Type B pancreatic cell (in vitro differentiated cells): ENCODE measurements around the gene COL6A1. TPM values are rescaled to one million over a fixed set of nuclear protein-coding genes. Genes with fewer than 3 reads are reported as not detected.

Experiments used
- DNase-seq: peaks from one replicate; pipeline ENCODE4 v3.0.0; 2021; ENCODE audit warnings: mixed read lengths; ENCODE audit not compliant: unreplicated experiment; ENCODE audit errors: extremely low spot score
- H3K27ac Mint-ChIP-seq: 2 replicates; pipeline ENCODE4 v1.8.0; 2021; ENCODE audit warnings: mild to moderate bottlenecking, mixed read lengths
- H3K27me3 Mint-ChIP-seq: 2 replicates; pipeline ENCODE4 v1.8.0; 2021; ENCODE audit warnings: mixed read lengths
- H3K36me3 Mint-ChIP-seq: 2 replicates; pipeline ENCODE4 v1.8.0; 2021; ENCODE audit warnings: mixed read lengths
- H3K4me1 Mint-ChIP-seq: one replicate; pipeline ENCODE4 v1.8.0; 2021; ENCODE audit warnings: mixed read lengths; ENCODE audit not compliant: unreplicated experiment
- H3K4me3 Mint-ChIP-seq: 2 replicates; pipeline ENCODE4 v1.8.0; 2021; ENCODE audit warnings: mild to moderate bottlenecking, mixed read lengths
- H3K9me3 Mint-ChIP-seq: 2 replicates; pipeline ENCODE4 v1.8.0; 2021; ENCODE audit warnings: mixed read lengths
- long read RNA-seq: library from polyadenylated mRNA; unstranded; transcript quantifications from one replicate; pipeline ENCODE4 v2.0.0, GENCODE V29; 2020
- total RNA-seq: library from RNA; stranded (reverse); gene quantifications from 2 replicates; pipeline ENCODE4 v1.2.1, GENCODE V29; 2021; ENCODE audit warnings: low replicate concordance
- TF ChIP-seq, protein P1 (sequence below): fragments of 200-600 bp; sonication (generic); conservative IDR thresholded peaks from 2 replicates; pipeline ENCODE4 v1.5.0; 2021; ENCODE audit warnings: antibody characterized with exemption, mild to moderate bottlenecking

COL6A1 gene, protein sequence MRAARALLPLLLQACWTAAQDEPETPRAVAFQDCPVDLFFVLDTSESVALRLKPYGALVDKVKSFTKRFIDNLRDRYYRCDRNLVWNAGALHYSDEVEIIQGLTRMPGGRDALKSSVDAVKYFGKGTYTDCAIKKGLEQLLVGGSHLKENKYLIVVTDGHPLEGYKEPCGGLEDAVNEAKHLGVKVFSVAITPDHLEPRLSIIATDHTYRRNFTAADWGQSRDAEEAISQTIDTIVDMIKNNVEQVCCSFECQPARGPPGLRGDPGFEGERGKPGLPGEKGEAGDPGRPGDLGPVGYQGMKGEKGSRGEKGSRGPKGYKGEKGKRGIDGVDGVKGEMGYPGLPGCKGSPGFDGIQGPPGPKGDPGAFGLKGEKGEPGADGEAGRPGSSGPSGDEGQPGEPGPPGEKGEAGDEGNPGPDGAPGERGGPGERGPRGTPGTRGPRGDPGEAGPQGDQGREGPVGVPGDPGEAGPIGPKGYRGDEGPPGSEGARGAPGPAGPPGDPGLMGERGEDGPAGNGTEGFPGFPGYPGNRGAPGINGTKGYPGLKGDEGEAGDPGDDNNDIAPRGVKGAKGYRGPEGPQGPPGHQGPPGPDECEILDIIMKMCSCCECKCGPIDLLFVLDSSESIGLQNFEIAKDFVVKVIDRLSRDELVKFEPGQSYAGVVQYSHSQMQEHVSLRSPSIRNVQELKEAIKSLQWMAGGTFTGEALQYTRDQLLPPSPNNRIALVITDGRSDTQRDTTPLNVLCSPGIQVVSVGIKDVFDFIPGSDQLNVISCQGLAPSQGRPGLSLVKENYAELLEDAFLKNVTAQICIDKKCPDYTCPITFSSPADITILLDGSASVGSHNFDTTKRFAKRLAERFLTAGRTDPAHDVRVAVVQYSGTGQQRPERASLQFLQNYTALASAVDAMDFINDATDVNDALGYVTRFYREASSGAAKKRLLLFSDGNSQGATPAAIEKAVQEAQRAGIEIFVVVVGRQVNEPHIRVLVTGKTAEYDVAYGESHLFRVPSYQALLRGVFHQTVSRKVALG
- total RNA-seq: 78.4 and 167 TPM in 2 replicates
- long read RNA-seq, partial matches to known transcripts: 3 of 3 reads
- long read RNA-seq, other reads (novel, unspliced or antisense): 0 of 3 reads

DNA sequence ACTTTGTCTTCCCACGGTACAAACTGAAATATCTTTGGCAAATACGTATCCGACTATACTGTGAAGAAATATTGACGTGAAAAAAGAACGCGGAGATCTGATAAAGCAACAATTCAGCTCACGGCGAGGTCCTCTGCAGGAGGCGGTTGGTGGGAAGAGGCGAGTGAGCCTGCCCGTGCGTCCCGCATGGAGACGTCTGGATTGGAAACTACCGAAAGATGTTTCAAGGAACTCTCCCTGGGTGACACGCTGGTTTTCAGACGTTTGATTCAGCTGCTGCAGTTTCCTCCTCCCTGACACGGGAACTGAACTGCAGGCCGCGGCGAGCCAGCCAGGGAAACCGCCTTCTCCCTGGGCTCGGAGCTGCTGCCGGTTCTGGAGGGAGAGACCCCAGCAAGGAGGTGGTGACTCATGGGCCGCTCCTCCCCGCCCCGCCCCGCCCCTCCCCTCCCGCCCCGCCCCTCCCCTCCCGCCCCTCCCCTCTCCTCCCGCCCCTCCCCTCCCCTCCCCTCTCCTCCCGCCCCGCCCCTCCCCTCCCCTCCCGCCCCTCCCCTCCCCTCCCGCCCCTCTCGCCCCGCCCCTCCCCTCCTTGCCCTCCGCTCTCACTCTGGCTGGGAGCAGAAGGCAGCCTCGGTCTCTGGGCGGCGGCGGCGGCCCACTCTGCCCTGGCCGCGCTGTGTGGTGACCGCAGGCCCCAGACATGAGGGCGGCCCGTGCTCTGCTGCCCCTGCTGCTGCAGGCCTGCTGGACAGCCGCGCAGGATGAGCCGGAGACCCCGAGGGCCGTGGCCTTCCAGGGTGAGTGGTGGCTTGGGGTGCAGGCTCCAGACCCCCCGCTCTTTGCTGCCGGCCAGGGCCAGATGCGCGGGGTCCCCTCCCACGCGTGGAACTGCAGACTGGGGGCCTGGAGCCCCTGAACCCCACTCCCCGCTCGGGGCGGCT lies at the start of gene COL6A1:
Gene COL6A1 (plus strand): TSS at position 620 of the 941 bp plus-strand sequence. CDS start 81 bp downstream, at position 701.
- no peaks in the 10 kb centered on the region for H3K9me3 Mint-ChIP-seq
- H3K36me3 Mint-ChIP-seq: peaks cover 10% of the 10 kb centered on the region
- H3K4me1 Mint-ChIP-seq: peaks cover 6% of the 10 kb centered on the region
- H3K4me3 Mint-ChIP-seq: peak within 1 kb of the TSS; percentile 84
- TF ChIP-seq, protein P1, sequence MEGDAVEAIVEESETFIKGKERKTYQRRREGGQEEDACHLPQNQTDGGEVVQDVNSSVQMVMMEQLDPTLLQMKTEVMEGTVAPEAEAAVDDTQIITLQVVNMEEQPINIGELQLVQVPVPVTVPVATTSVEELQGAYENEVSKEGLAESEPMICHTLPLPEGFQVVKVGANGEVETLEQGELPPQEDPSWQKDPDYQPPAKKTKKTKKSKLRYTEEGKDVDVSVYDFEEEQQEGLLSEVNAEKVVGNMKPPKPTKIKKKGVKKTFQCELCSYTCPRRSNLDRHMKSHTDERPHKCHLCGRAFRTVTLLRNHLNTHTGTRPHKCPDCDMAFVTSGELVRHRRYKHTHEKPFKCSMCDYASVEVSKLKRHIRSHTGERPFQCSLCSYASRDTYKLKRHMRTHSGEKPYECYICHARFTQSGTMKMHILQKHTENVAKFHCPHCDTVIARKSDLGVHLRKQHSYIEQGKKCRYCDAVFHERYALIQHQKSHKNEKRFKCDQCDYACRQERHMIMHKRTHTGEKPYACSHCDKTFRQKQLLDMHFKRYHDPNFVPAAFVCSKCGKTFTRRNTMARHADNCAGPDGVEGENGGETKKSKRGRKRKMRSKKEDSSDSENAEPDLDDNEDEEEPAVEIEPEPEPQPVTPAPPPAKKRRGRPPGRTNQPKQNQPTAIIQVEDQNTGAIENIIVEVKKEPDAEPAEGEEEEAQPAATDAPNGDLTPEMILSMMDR: no peak
- H3K27ac Mint-ChIP-seq: no peak within 1 kb of the TSS
- peaks cover 17% of the 10 kb centered on the region for H3K27me3 Mint-ChIP-seq
- peak; percentile 82 for DNase-seq

DNA sequence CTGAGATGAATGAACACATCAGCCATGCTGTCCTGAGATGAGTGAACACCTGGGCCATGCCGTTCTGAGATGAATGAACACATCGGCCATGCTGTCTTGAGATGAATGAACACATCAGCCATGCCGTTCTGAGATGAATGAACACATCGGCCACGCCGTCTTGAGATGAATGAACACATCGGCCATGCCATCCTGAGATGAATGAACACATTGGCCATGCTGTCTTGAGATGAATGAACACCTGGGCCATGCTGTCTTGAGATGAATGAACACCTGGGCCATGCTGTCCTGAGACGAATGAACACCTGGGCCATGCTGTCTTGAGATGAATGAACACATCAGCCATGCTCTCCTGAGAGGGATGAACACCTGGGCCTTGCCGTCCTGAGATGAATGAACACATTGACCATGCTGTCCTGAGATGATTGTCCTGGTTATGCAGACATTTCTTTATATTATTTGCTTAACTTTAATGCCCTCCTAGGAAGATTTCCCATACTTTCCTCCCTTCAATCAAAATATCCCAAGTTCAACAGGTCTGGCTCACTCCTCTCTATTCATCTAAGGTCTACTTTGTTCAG lies 48.6 kb upstream of the COL6A1 start:
- no peak overlapping the region for H3K4me3 Mint-ChIP-seq
- no peak for DNase-seq
- H3K27ac Mint-ChIP-seq: no peak overlapping the region
- H3K4me1 Mint-ChIP-seq: no peaks in the 10 kb centered on the region
- TF ChIP-seq, protein P1: no peak
- H3K27me3 Mint-ChIP-seq: peaks cover 17% of the 10 kb centered on the region
- no peaks in the 10 kb centered on the region for H3K9me3 Mint-ChIP-seq
- no peaks in the 10 kb centered on the region for H3K36me3 Mint-ChIP-seq

DNA sequence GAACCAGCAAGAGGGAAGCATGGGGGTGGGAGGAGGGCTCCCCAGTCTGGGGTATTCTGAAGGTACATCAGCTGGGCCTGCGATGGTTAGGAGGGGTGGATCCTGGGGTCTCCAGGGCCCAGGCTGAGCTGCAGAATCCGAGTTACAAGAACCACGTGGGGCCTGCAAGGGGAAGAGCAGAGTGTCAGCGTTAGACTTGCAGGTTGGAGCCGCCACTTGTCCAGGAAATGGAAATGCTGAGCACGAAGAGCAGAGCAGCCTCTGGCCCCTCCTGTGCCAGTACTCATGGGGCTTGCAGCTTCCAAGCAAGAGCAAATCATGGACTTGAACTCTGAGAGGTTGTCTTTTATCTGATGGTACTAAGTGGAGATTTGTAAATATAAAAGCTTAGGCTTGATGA lies 47.5 kb upstream of the COL6A1 start:
- H3K4me1 Mint-ChIP-seq: no peaks in the 10 kb centered on the region
- no peak for DNase-seq
- no peak overlapping the region for H3K4me3 Mint-ChIP-seq
- no peaks in the 10 kb centered on the region for H3K9me3 Mint-ChIP-seq
- TF ChIP-seq, protein P1: no peak
- no peak overlapping the region for H3K27ac Mint-ChIP-seq
- no peaks in the 10 kb centered on the region for H3K36me3 Mint-ChIP-seq
- H3K27me3 Mint-ChIP-seq: peaks cover 17% of the 10 kb centered on the region

DNA sequence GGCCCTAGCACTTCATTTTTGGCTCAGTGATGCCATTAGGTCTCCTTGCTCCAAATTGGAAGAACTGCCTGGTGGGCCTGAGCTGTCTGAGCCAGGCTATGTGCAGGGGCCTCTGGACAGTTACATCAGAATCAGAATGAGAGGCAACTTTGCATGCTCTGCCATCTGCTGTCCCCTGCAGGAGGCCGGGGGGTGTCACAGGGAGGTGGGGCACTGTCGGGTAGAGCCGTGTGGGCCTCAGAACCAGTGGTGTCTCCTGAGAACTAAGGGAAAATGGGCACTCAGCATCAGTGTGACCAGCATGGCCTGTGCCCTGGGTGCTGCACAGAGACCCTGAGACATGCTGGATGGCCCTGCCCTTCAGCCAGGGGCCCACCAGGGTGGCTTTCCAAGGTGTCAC lies 47.0 kb upstream of the COL6A1 start:
- TF ChIP-seq, protein P1: no peak
- Mint-ChIP-seq H3K9me3 (no peaks in the 10 kb centered on the region), H3K27ac (no peak overlapping the region), H3K4me1 (no peaks in the 10 kb centered on the region), H3K36me3 (no peaks in the 10 kb centered on the region), H3K4me3 (no peak overlapping the region), H3K27me3 (peaks cover 17% of the 10 kb centered on the region)
- DNase-seq: no peak
